H9 (cell line): ENCODE data around the gene DNAJC15. TPM values are rescaled to one million over a fixed set of nuclear protein-coding genes. Genes with fewer than 3 reads are reported as not detected.

ENCODE experiments used
- DNase-seq: peaks from one replicate; pipeline ENCODE4 v3.0.0-alpha.2; 2017
- H2AFZ ChIP-seq: one replicate; pipeline ENCODE4 v1.6.1; 2013; ENCODE audit warnings: mild to moderate bottlenecking, low read length, control low read depth, moderate library complexity
- H2AK5ac ChIP-seq: 2 replicates; pipeline ENCODE4 v1.6.1; 2013; ENCODE audit warnings: low read length, control low read depth, mixed read lengths; ENCODE audit not compliant: insufficient read length
- H2BK120ac ChIP-seq: one replicate; pipeline ENCODE4 v1.6.1; 2013; ENCODE audit warnings: low read depth, mild to moderate bottlenecking, low read length, control low read depth, inconsistent platforms; ENCODE audit not compliant: poor library complexity, severe bottlenecking
- H2BK12ac ChIP-seq: 2 replicates; pipeline ENCODE4 v1.6.1; 2013; ENCODE audit warnings: low read length, control low read depth, mixed read lengths, low read depth; ENCODE audit not compliant: insufficient read length
- H2BK15ac ChIP-seq: 2 replicates; pipeline ENCODE4 v1.6.1; 2013; ENCODE audit warnings: low read depth, low read length, control low read depth
- H2BK20ac ChIP-seq: one replicate; pipeline ENCODE4 v1.6.1; 2013; ENCODE audit warnings: low read depth, mild to moderate bottlenecking, low read length, control low read depth, inconsistent platforms; ENCODE audit not compliant: poor library complexity, severe bottlenecking
- H2BK5ac ChIP-seq: 2 replicates; pipeline ENCODE4 v1.6.1; 2013; ENCODE audit warnings: low read length, control low read depth, mixed read lengths; ENCODE audit not compliant: insufficient read length
- H3K14ac ChIP-seq: 2 replicates; pipeline ENCODE4 v1.6.1; 2013; ENCODE audit warnings: low read length, control low read depth; ENCODE audit not compliant: insufficient read depth
- H3K18ac ChIP-seq: 2 replicates; pipeline ENCODE4 v1.6.1; 2013; ENCODE audit warnings: low read depth, mild to moderate bottlenecking, mixed read lengths, low read length, control low read depth; ENCODE audit not compliant: insufficient read length
- H3K23ac ChIP-seq: 2 replicates; pipeline ENCODE4 v1.6.1; 2013; ENCODE audit warnings: low read length, control low read depth, mixed read lengths, low read depth; ENCODE audit not compliant: insufficient read length
- H3K23me2 ChIP-seq: 2 replicates; pipeline ENCODE4 v1.6.1; 2013; ENCODE audit warnings: low read depth, mild to moderate bottlenecking, mixed read lengths, low read length, control low read depth; ENCODE audit not compliant: insufficient read length, poor library complexity, severe bottlenecking
- H3K27ac ChIP-seq: 2 replicates; pipeline ENCODE4 v1.5.1; 2013; ENCODE audit warnings: low read length, control low read depth, mixed read lengths, low read depth; ENCODE audit not compliant: insufficient read length
- H3K27me3 ChIP-seq: 2 replicates; pipeline ENCODE4 v1.6.1; 2013; ENCODE audit warnings: low read length, control low read depth, inconsistent platforms; ENCODE audit not compliant: insufficient read depth
- H3K4ac ChIP-seq: 2 replicates; pipeline ENCODE4 v1.6.1; 2013; ENCODE audit warnings: low read depth, mild to moderate bottlenecking, control low read depth, inconsistent platforms, low read length, moderate library complexity
- H3K4me1 ChIP-seq: 2 replicates; pipeline ENCODE4 v1.6.1; 2013; ENCODE audit warnings: low read length, control low read depth, inconsistent platforms; ENCODE audit not compliant: insufficient read depth
- H3K4me2 ChIP-seq: 2 replicates; pipeline ENCODE4 v1.6.1; 2013; ENCODE audit warnings: low read length, control low read depth, mixed read lengths; ENCODE audit not compliant: insufficient read length, insufficient read depth
- H3K56ac ChIP-seq: 2 replicates; pipeline ENCODE4 v1.6.1; 2013; ENCODE audit warnings: low read depth, mild to moderate bottlenecking, mixed read lengths, low read length, control low read depth; ENCODE audit not compliant: insufficient read length
- H3K79me1 ChIP-seq: 2 replicates; pipeline ENCODE4 v1.6.1; 2013; ENCODE audit warnings: low read depth, mild to moderate bottlenecking, moderate library complexity, low read length, control low read depth, inconsistent platforms; ENCODE audit not compliant: insufficient read depth, poor library complexity, severe bottlenecking
- H3K79me2 ChIP-seq: 2 replicates; pipeline ENCODE4 v1.6.1; 2013; ENCODE audit warnings: low read length, control low read depth, inconsistent platforms; ENCODE audit not compliant: insufficient read depth
- H3K9ac ChIP-seq: 2 replicates; pipeline ENCODE4 v1.6.1; 2013; ENCODE audit warnings: low read length, control low read depth, mixed read lengths; ENCODE audit not compliant: insufficient read length; ENCODE audit errors: extremely low read depth
- H3K9me3 ChIP-seq: one replicate; pipeline ENCODE4 v1.6.1; 2013; ENCODE audit warnings: low read depth, low read length, inconsistent platforms; ENCODE audit not compliant: control insufficient read depth
- H3T11ph ChIP-seq: one replicate; pipeline ENCODE4 v1.6.1; 2013; ENCODE audit warnings: mild to moderate bottlenecking, low read length, control low read depth, inconsistent platforms
- H4K20me1 ChIP-seq: one replicate; pipeline ENCODE4 v1.6.1; 2013; ENCODE audit not compliant: control insufficient read depth, insufficient read length, insufficient read depth
- H4K5ac ChIP-seq: 2 replicates; pipeline ENCODE4 v1.6.1; 2013; ENCODE audit warnings: low read depth, mild to moderate bottlenecking, mixed read lengths, low read length, control low read depth; ENCODE audit not compliant: insufficient read length
- H4K8ac ChIP-seq: replicated peaks from 2 replicates; pipeline ENCODE4 v1.6.1; 2013; ENCODE audit warnings: low read length, control low read depth, mixed read lengths, low read depth; ENCODE audit not compliant: insufficient read length
- H4K91ac ChIP-seq: 2 replicates; pipeline ENCODE4 v1.6.1; 2013; ENCODE audit warnings: low read depth, mild to moderate bottlenecking, moderate library complexity, mixed read lengths, low read length, control low read depth; ENCODE audit not compliant: insufficient read length
- H3K27ac Mint-ChIP-seq, 3 experiments: 2 replicates in 2 of 3; 3 replicates in 1 of 3; pipeline ENCODE4 v1.8.0; 2020 to 2021; ENCODE audit warnings: mixed read lengths in 3 of 3, mild to moderate bottlenecking in 1 of 3, moderate library complexity in 1 of 3
- H3K27me3 Mint-ChIP-seq: 2 replicates; pipeline ENCODE4 v1.8.0; 2021; ENCODE audit warnings: low read depth, mild to moderate bottlenecking, moderate library complexity, mixed read lengths
- H3K36me3 Mint-ChIP-seq, 3 experiments: 2 replicates in 2 of 3; 3 replicates in 1 of 3; pipeline ENCODE4 v1.8.0; 2020 to 2021; ENCODE audit warnings: low read depth in 3 of 3, mixed read lengths in 3 of 3; ENCODE audit not compliant: insufficient read depth in 1 of 3
- H3K4me1 Mint-ChIP-seq, 2 experiments: 2 replicates each; pipeline ENCODE4 v1.8.0; 2020; ENCODE audit warnings: mixed read lengths in 2 of 2
- H3K4me3 Mint-ChIP-seq, 2 experiments: 2 replicates in 1 of 2; 3 replicates in 1 of 2; pipeline ENCODE4 v1.8.0; 2020 to 2021; ENCODE audit warnings: mild to moderate bottlenecking in 2 of 2, mixed read lengths in 2 of 2, moderate library complexity in 1 of 2
- H3K9me3 Mint-ChIP-seq, 2 experiments: 2 replicates in 1 of 2; 3 replicates in 1 of 2; pipeline ENCODE4 v1.8.0; 2020; ENCODE audit warnings: mild to moderate bottlenecking in 2 of 2, mixed read lengths in 2 of 2, moderate library complexity in 1 of 2
- WGBS: extraction: QIAGEN DNeasy Blood & Tissue Kit; methylation state at CpG from one replicate; pipeline ENCODE4 v1.1.7; 2013; ENCODE audit warnings: missing lambda C conversion rate, low lambda C conversion rate, mixed read lengths; ENCODE audit not compliant: insufficient read length; ENCODE audit errors: extremely low coverage; 5-methylcytosine and 5-hydroxymethylcytosine counted together
- total RNA-seq: library from RNA; stranded (reverse); gene quantifications from 2 replicates; pipeline ENCODE4 v1.2.1, GENCODE V29; 2021
- TF ChIP-seq, protein P1 (sequence below): fragments of 200-600 bp; sonication (generic); conservative IDR thresholded peaks from 3 replicates; pipeline ENCODE4 v1.8.0; 2021; ENCODE audit warnings: antibody characterized with exemption, mild to moderate bottlenecking

DNAJC15 gene
- total RNA-seq, 1 experiment from 2014 or later: 13.4 TPM

DNA sequence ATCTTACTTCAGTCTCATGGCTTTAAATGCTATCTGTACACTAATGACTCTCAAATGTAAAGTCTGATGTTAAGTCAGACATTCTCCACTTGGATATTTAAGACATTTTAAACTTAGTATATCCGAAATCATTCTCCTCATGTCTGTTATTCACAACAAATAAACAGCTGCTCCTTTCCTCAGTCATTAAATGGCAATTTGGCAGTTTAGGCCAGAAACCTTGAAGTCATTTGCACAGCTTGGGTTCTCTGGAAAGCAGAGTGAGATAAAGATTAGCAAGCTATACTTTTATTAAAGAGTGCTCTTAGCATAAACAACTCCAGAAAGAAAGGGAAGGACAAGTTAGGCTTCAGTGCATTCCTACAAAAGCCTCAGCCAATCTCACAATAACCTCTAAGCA, 53.7 kb downstream of the DNAJC15 start:
- no peak overlapping the region for H2AK5ac ChIP-seq
- WGBS: no CpG with 5 or more reads among the region's 1 CpG
- Mint-ChIP-seq H3K9me3 (peaks cover 2 to 3% of the 10 kb centered on the region in 2 experiments; a peak in 2 of 5 replicates), H3K36me3 (peaks cover 7 to 20% (median 18%) of the 10 kb centered on the region in 3 experiments), H3K27me3 (no peaks in the 10 kb centered on the region), H3K4me1 (peaks cover 28 to 34% of the 10 kb centered on the region in 2 experiments), H3K4me3 (no peak overlapping the region), H3K27ac (peak overlapping the region in 1 of 3 experiments; percentile 21; a peak in 1 of 7 replicates)
- H3K56ac ChIP-seq: no peak overlapping the region
- no peaks in the 10 kb centered on the region for H3K79me1 ChIP-seq
- H3K4me2 ChIP-seq: no peak overlapping the region
- no peak overlapping the region for H4K91ac ChIP-seq
- no peak overlapping the region for H3K18ac ChIP-seq
- H2BK12ac ChIP-seq: no peak overlapping the region
- H3K27ac ChIP-seq: no peak overlapping the region
- no peaks in the 10 kb centered on the region for H4K20me1 ChIP-seq
- H3K23me2 ChIP-seq: no peaks in the 10 kb centered on the region
- H2AFZ ChIP-seq: no peak overlapping the region
- no peak for DNase-seq
- H2BK120ac ChIP-seq: no peak overlapping the region
- H2BK5ac ChIP-seq: no peak overlapping the region
- H3K23ac ChIP-seq: no peak overlapping the region
- TF ChIP-seq, protein P1, sequence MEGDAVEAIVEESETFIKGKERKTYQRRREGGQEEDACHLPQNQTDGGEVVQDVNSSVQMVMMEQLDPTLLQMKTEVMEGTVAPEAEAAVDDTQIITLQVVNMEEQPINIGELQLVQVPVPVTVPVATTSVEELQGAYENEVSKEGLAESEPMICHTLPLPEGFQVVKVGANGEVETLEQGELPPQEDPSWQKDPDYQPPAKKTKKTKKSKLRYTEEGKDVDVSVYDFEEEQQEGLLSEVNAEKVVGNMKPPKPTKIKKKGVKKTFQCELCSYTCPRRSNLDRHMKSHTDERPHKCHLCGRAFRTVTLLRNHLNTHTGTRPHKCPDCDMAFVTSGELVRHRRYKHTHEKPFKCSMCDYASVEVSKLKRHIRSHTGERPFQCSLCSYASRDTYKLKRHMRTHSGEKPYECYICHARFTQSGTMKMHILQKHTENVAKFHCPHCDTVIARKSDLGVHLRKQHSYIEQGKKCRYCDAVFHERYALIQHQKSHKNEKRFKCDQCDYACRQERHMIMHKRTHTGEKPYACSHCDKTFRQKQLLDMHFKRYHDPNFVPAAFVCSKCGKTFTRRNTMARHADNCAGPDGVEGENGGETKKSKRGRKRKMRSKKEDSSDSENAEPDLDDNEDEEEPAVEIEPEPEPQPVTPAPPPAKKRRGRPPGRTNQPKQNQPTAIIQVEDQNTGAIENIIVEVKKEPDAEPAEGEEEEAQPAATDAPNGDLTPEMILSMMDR: no peak
- no peak overlapping the region for H2BK20ac ChIP-seq
- H3K4ac ChIP-seq: no peak overlapping the region
- no peak overlapping the region for H2BK15ac ChIP-seq
- H3T11ph ChIP-seq: no peak overlapping the region
- H4K5ac ChIP-seq: no peak overlapping the region
- H3K9me3 ChIP-seq: no peaks in the 10 kb centered on the region
- H3K27me3 ChIP-seq: no peaks in the 10 kb centered on the region
- H3K9ac ChIP-seq: no peak overlapping the region
- H3K14ac ChIP-seq: no peak overlapping the region
- no peak overlapping the region for H4K8ac ChIP-seq
- H3K4me1 ChIP-seq: no peaks in the 10 kb centered on the region
- no peaks in the 10 kb centered on the region for H3K79me2 ChIP-seq
